ENCODE measurements around the gene MACROD2.
A peak's percentile ranks its signal among the peaks of the same experiment; 100 is the strongest.
"Not testable (repeated sequence)": the region's sequence is repeated elsewhere in the genome, so short reads cannot be mapped to it uniquely, and the experiment has no call there.

The MACROD2 gene

GRCh38 chr20:13995086-13995665, at the start of gene MACROD2:
Gene MACROD2, plus strand, starts transcription at chr20:13995516.
- H3K27me3 Mint-ChIP-seq (ENCODE audit: low read depth), result peaks cover 12% of the 10 kb centered on the region
- no peak within 1 kb of the TSS for H3K27ac Mint-ChIP-seq
- peaks cover 22% of the 10 kb centered on the region for H3K9me3 Mint-ChIP-seq
- H3K36me3 Mint-ChIP-seq (ENCODE audit: low read depth), result peaks cover 1% of the 10 kb centered on the region
- peak within 1 kb of the TSS; percentile 35 for H3K4me3 Mint-ChIP-seq
- H3K4me1 Mint-ChIP-seq (ENCODE audit: low read depth), result no peaks in the 10 kb centered on the region

- Mint-ChIP-seq H3K4me1 (ENCODE audit: low read depth) (no peaks in the 10 kb centered on the region), H3K27me3 (ENCODE audit: low read depth) (no peaks in the 10 kb centered on the region), H3K4me3 (no peak overlapping the region), H3K9me3 (no peaks in the 10 kb centered on the region), H3K36me3 (ENCODE audit: low read depth) (no peaks in the 10 kb centered on the region), H3K27ac (no peak overlapping the region)
These were observed 47.6 kb upstream of the MACROD2 start for GRCh38 chr20:13947719-13948118.

- Mint-ChIP-seq H3K27me3 (ENCODE audit: low read depth) (no peaks in the 10 kb centered on the region), H3K27ac (no peak overlapping the region), H3K9me3 (no peaks in the 10 kb centered on the region), H3K4me3 (no peak overlapping the region), H3K36me3 (ENCODE audit: low read depth) (no peaks in the 10 kb centered on the region), H3K4me1 (ENCODE audit: low read depth) (no peaks in the 10 kb centered on the region)
These were observed 42.1 kb upstream of the MACROD2 start for GRCh38 chr20:13953227-13953626.

GRCh38 chr20:13960119-13960518, 35.2 kb upstream of the MACROD2 start:
- no peak overlapping the region for H3K4me3 Mint-ChIP-seq
- no peaks in the 10 kb centered on the region for H3K36me3 Mint-ChIP-seq (ENCODE audit: low read depth)
- H3K9me3 Mint-ChIP-seq, result no peaks in the 10 kb centered on the region
- H3K27ac Mint-ChIP-seq, result no peak overlapping the region
- H3K4me1 Mint-ChIP-seq (ENCODE audit: low read depth), result no peaks in the 10 kb centered on the region
- H3K27me3 Mint-ChIP-seq (ENCODE audit: low read depth), result no peaks in the 10 kb centered on the region

- Mint-ChIP-seq H3K27me3 (ENCODE audit: low read depth) (no peaks in the 10 kb centered on the region), H3K36me3 (ENCODE audit: low read depth) (no peaks in the 10 kb centered on the region), H3K9me3 (no peaks in the 10 kb centered on the region), H3K4me1 (ENCODE audit: low read depth) (no peaks in the 10 kb centered on the region), H3K4me3 (no peak overlapping the region), H3K27ac (no peak overlapping the region)
These were observed 34.8 kb upstream of the MACROD2 start for GRCh38 chr20:13960525-13960924.

GRCh38 chr20:13984211-13984610, 11.1 kb upstream of the MACROD2 start:
- Mint-ChIP-seq H3K27me3 (ENCODE audit: low read depth) (no peaks in the 10 kb centered on the region), H3K9me3 (peaks cover 3% of the 10 kb centered on the region), H3K4me1 (ENCODE audit: low read depth) (no peaks in the 10 kb centered on the region), H3K36me3 (ENCODE audit: low read depth) (no peaks in the 10 kb centered on the region), H3K27ac (no peak overlapping the region), H3K4me3 (no peak overlapping the region)

- Mint-ChIP-seq H3K27ac (no peak within 1 kb of the TSS), H3K9me3 (peaks cover 21% of the 10 kb centered on the region), H3K27me3 (ENCODE audit: low read depth) (no peaks in the 10 kb centered on the region), H3K4me3 (no peak within 1 kb of the TSS), H3K4me1 (ENCODE audit: low read depth) (no peaks in the 10 kb centered on the region), H3K36me3 (ENCODE audit: low read depth) (no peaks in the 10 kb centered on the region)
These were observed 4.9 kb upstream of the MACROD2 start, which contains the start of gene SEL1L2 for GRCh38 chr20:13990465-13990864. Gene SEL1L2, minus strand, starts transcription at chr20:13990614. Its CDS starts 80 bp downstream, at chr20:13990534.

- no peak overlapping the region for H3K4me3 Mint-ChIP-seq
- no peaks in the 10 kb centered on the region for H3K4me1 Mint-ChIP-seq (ENCODE audit: low read depth)
- peaks cover 21% of the 10 kb centered on the region for H3K9me3 Mint-ChIP-seq
- H3K27me3 Mint-ChIP-seq (ENCODE audit: low read depth), result peaks cover 2% of the 10 kb centered on the region
- no peak overlapping the region for H3K27ac Mint-ChIP-seq
- no peaks in the 10 kb centered on the region for H3K36me3 Mint-ChIP-seq (ENCODE audit: low read depth)
These were observed 4.0 kb upstream of the MACROD2 start for GRCh38 chr20:13991311-13991710.

- H3K4me1 Mint-ChIP-seq (ENCODE audit: low read depth); H3K27ac Mint-ChIP-seq; H3K27me3 Mint-ChIP-seq (ENCODE audit: low read depth); H3K4me3 Mint-ChIP-seq; H3K36me3 Mint-ChIP-seq (ENCODE audit: low read depth): not testable (repeated sequence)
- H3K9me3 Mint-ChIP-seq, result peaks cover 25% of the 10 kb centered on the region
These were observed 3.4 kb upstream of the MACROD2 start for GRCh38 chr20:13991955-13992354.

GRCh38 chr20:13995841-13996240, 525 bp downstream of the MACROD2 start:
- peaks cover 1% of the 10 kb centered on the region for H3K36me3 Mint-ChIP-seq (ENCODE audit: low read depth)
- H3K9me3 Mint-ChIP-seq, result peaks cover 22% of the 10 kb centered on the region
- H3K4me1 Mint-ChIP-seq (ENCODE audit: low read depth), result no peaks in the 10 kb centered on the region
- no peak overlapping the region for H3K4me3 Mint-ChIP-seq
- no peak overlapping the region for H3K27ac Mint-ChIP-seq
- H3K27me3 Mint-ChIP-seq (ENCODE audit: low read depth), result peaks cover 12% of the 10 kb centered on the region

GRCh38 chr20:13996265-13996664, 949 bp downstream of the MACROD2 start:
- Mint-ChIP-seq H3K9me3 (peaks cover 22% of the 10 kb centered on the region), H3K27me3 (ENCODE audit: low read depth) (peaks cover 12% of the 10 kb centered on the region), H3K36me3 (ENCODE audit: low read depth) (peaks cover 1% of the 10 kb centered on the region), H3K4me1 (ENCODE audit: low read depth) (no peaks in the 10 kb centered on the region), H3K27ac (no peak overlapping the region), H3K4me3 (peak overlapping the region; percentile 35)

- Mint-ChIP-seq H3K27ac (no peak overlapping the region), H3K4me3 (no peak overlapping the region), H3K36me3 (ENCODE audit: low read depth) (peaks cover 1% of the 10 kb centered on the region), H3K9me3 (peaks cover 4% of the 10 kb centered on the region), H3K4me1 (ENCODE audit: low read depth) (no peaks in the 10 kb centered on the region), H3K27me3 (ENCODE audit: low read depth) (peaks cover 12% of the 10 kb centered on the region)
These were observed 5.6 kb downstream of the MACROD2 start for GRCh38 chr20:14000917-14001316.

- Mint-ChIP-seq H3K27ac (no peak overlapping the region), H3K9me3 (no peaks in the 10 kb centered on the region), H3K4me3 (no peak overlapping the region), H3K27me3 (ENCODE audit: low read depth) (no peaks in the 10 kb centered on the region), H3K36me3 (ENCODE audit: low read depth) (no peaks in the 10 kb centered on the region), H3K4me1 (ENCODE audit: low read depth) (no peaks in the 10 kb centered on the region)
These were observed 10.7 kb downstream of the MACROD2 start for GRCh38 chr20:14005996-14006395.

- Mint-ChIP-seq H3K9me3 (no peaks in the 10 kb centered on the region), H3K27ac (no peak overlapping the region), H3K27me3 (ENCODE audit: low read depth) (no peaks in the 10 kb centered on the region), H3K36me3 (ENCODE audit: low read depth) (no peaks in the 10 kb centered on the region), H3K4me3 (no peak overlapping the region), H3K4me1 (ENCODE audit: low read depth) (no peaks in the 10 kb centered on the region)
These were observed 13.9 kb downstream of the MACROD2 start for GRCh38 chr20:14009208-14009607.

- Mint-ChIP-seq H3K4me3 (no peak overlapping the region), H3K9me3 (peaks cover 10% of the 10 kb centered on the region), H3K27ac (no peak overlapping the region), H3K4me1 (ENCODE audit: low read depth) (no peaks in the 10 kb centered on the region), H3K27me3 (ENCODE audit: low read depth) (no peaks in the 10 kb centered on the region), H3K36me3 (ENCODE audit: low read depth) (no peaks in the 10 kb centered on the region)
These were observed 17.4 kb downstream of the MACROD2 start for GRCh38 chr20:14012671-14013070.

GRCh38 chr20:14030991-14031390, 35.7 kb downstream of the MACROD2 start:
- Mint-ChIP-seq H3K4me1 (ENCODE audit: low read depth) (no peaks in the 10 kb centered on the region), H3K36me3 (ENCODE audit: low read depth) (no peaks in the 10 kb centered on the region), H3K27me3 (ENCODE audit: low read depth) (no peaks in the 10 kb centered on the region), H3K4me3 (no peak overlapping the region), H3K27ac (no peak overlapping the region), H3K9me3 (peaks cover 5% of the 10 kb centered on the region)
